ENCODE results near the gene KRTAP21-1. TPM values are rescaled to one million over a fixed set of nuclear protein-coding genes. Genes with fewer than 3 reads are reported as not detected.
"Not testable (repeated sequence)": the region's sequence is repeated elsewhere in the genome, so short reads cannot be mapped to it uniquely, and the experiment has no call there.

KRTAP21-1 gene
- not detected for total RNA-seq (ENCODE audit: unreplicated experiment)
- long read RNA-seq = 0 reads

GRCh38 chr21:30755328-30755727 lies at the start of gene KRTAP21-1:
Gene KRTAP21-1 (minus strand): TSS chr21:30755428. CDS start chr21:30755378, 50 bp downstream.
- not testable (repeated sequence) for H3K36me3 Mint-ChIP-seq (ENCODE audit: unreplicated experiment); DNase-seq; H3K4me3 Mint-ChIP-seq (ENCODE audit: unreplicated experiment); H3K4me1 Mint-ChIP-seq (ENCODE audit: low read depth, unreplicated experiment); H3K27ac Mint-ChIP-seq (ENCODE audit: unreplicated experiment); H3K27me3 Mint-ChIP-seq (ENCODE audit: unreplicated experiment); H3K9me3 Mint-ChIP-seq (ENCODE audit: unreplicated experiment)

- Mint-ChIP-seq H3K9me3 (ENCODE audit: unreplicated experiment) (no peaks in the 10 kb centered on the region), H3K27me3 (ENCODE audit: unreplicated experiment) (peaks cover 5% of the 10 kb centered on the region), H3K4me3 (ENCODE audit: unreplicated experiment) (no peak overlapping the region), H3K36me3 (ENCODE audit: unreplicated experiment) (no peaks in the 10 kb centered on the region), H3K27ac (ENCODE audit: unreplicated experiment) (no peak overlapping the region), H3K4me1 (ENCODE audit: low read depth, unreplicated experiment) (no peaks in the 10 kb centered on the region)
- DNase-seq = no peak
- TF ChIP-seq, protein P1, sequence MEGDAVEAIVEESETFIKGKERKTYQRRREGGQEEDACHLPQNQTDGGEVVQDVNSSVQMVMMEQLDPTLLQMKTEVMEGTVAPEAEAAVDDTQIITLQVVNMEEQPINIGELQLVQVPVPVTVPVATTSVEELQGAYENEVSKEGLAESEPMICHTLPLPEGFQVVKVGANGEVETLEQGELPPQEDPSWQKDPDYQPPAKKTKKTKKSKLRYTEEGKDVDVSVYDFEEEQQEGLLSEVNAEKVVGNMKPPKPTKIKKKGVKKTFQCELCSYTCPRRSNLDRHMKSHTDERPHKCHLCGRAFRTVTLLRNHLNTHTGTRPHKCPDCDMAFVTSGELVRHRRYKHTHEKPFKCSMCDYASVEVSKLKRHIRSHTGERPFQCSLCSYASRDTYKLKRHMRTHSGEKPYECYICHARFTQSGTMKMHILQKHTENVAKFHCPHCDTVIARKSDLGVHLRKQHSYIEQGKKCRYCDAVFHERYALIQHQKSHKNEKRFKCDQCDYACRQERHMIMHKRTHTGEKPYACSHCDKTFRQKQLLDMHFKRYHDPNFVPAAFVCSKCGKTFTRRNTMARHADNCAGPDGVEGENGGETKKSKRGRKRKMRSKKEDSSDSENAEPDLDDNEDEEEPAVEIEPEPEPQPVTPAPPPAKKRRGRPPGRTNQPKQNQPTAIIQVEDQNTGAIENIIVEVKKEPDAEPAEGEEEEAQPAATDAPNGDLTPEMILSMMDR (IDR thresholded peaks at IDR 0.05; ENCODE audit: partially characterized antibody, unreplicated experiment) = no peak
Observed at GRCh38 chr21:30800605-30801004, 45.4 kb upstream of the KRTAP21-1 start.

DNA sequence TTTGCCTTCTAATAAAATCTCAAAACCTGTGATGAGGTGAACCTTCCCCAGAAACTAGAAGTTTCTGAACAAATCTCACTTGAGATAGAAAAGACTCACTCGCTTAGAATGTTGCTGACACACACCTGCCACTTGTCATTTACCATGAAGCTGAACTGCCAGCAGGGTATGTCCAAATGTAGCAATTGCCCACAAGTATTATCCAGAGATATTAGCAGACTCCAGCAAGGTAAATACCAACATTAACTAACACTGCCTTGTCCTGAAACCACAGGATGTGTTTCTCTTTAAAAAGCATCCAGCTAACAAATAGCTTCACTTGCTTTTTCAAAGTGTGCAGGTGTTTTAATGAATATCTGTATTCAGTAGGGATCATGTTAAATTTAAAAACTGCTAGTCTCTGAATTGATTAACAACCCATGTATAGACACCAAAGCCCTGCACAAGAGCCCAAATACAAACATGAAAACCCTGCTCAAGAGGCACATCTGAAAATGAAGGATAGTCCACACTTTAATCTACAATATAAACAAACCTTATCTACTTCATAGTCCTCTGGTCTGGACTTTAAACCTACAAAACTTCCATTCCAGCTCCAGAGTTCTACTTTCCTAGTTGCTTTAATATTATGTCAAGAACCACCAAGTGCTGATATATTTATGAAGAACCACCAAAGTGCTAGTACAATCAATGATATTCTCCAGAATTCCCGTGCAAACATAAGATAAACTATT lies 38.5 kb upstream of the KRTAP21-1 start:
- Mint-ChIP-seq H3K27ac (ENCODE audit: unreplicated experiment) (no peak overlapping the region), H3K36me3 (ENCODE audit: unreplicated experiment) (no peaks in the 10 kb centered on the region), H3K9me3 (ENCODE audit: unreplicated experiment) (no peaks in the 10 kb centered on the region), H3K27me3 (ENCODE audit: unreplicated experiment) (peaks cover 3% of the 10 kb centered on the region), H3K4me3 (ENCODE audit: unreplicated experiment) (no peak overlapping the region), H3K4me1 (ENCODE audit: low read depth, unreplicated experiment) (no peaks in the 10 kb centered on the region)
- DNase-seq = no peak
- TF ChIP-seq, protein P1 (IDR thresholded peaks at IDR 0.05; ENCODE audit: partially characterized antibody, unreplicated experiment) = no peak

DNA sequence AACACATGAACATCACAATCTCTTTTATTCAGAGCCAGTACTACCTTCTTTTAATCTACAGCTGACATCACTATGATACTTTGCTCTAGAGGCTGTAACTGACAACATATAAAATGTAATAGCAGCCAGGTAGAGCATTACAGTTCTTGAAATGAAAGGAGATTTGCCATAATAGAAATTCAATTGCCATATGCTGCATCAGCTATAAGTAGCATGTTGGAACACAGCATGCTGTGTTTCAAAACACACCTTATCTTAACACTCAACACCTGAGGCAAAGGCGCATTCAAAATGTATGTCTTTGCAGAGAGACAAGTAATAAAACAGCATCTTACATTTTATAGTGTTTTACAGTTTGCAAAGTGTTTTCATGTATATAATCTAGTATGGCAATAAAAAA lies 24.0 kb upstream of the KRTAP21-1 start:
- no peak for DNase-seq
- Mint-ChIP-seq H3K9me3 (ENCODE audit: unreplicated experiment) (no peaks in the 10 kb centered on the region), H3K4me3 (ENCODE audit: unreplicated experiment) (no peak overlapping the region), H3K27ac (ENCODE audit: unreplicated experiment) (no peak overlapping the region), H3K4me1 (ENCODE audit: low read depth, unreplicated experiment) (no peaks in the 10 kb centered on the region), H3K27me3 (ENCODE audit: unreplicated experiment) (no peaks in the 10 kb centered on the region), H3K36me3 (ENCODE audit: unreplicated experiment) (no peaks in the 10 kb centered on the region)
- TF ChIP-seq, protein P1 (IDR thresholded peaks at IDR 0.05; ENCODE audit: partially characterized antibody, unreplicated experiment) = no peak

GRCh38 chr21:30769724-30770431 lies 14.7 kb upstream of the KRTAP21-1 start:
- H3K27ac Mint-ChIP-seq (ENCODE audit: unreplicated experiment) = no peak overlapping the region
- no peaks in the 10 kb centered on the region for H3K9me3 Mint-ChIP-seq (ENCODE audit: unreplicated experiment)
- no peaks in the 10 kb centered on the region for H3K27me3 Mint-ChIP-seq (ENCODE audit: unreplicated experiment)
- no peaks in the 10 kb centered on the region for H3K36me3 Mint-ChIP-seq (ENCODE audit: unreplicated experiment)
- no peak overlapping the region for H3K4me3 Mint-ChIP-seq (ENCODE audit: unreplicated experiment)
- TF ChIP-seq, protein P1 (IDR thresholded peaks at IDR 0.05; ENCODE audit: partially characterized antibody, unreplicated experiment) = no peak
- no peak for DNase-seq
- no peaks in the 10 kb centered on the region for H3K4me1 Mint-ChIP-seq (ENCODE audit: low read depth, unreplicated experiment)
